ENCODE data around the gene LDLRAD4.

- no peak for TF ChIP-seq CTCF (conservative IDR thresholded peaks at IDR 0.05)
- no peak for TF ChIP-seq EZH2 (IDR thresholded peaks at IDR 0.05; ENCODE audit: low read depth)
These were observed 58.3 kb downstream of the LDLRAD4 start for GRCh38 chr18:13276530-13277520.

All from PC-9 (cell line).